ENCODE results near the gene ANAPC1.

DNA sequence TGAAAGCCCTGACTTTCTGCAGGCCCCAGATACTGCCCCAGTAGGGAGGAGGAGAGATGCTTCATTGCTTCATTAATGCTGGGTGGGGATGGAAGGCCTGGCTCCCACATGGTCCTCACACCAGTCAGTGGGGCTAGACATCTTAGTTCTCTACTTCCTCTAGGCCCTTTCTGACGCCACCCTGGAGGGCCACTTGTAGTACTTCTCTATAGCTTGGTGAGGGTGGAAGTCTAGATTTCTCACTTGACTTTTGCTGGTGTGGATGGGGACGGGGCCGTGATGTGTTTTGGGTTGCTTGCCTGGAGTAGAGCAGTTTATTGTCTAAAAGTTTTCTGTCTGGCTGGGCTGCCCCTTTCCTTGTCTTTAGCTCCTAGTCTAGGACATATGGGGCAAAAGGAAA, 33.1 kb upstream of the ANAPC1 start:
- no peak for TF ChIP-seq HDAC2 (IDR thresholded peaks at IDR 0.05)
- TF ChIP-seq, protein P1, sequence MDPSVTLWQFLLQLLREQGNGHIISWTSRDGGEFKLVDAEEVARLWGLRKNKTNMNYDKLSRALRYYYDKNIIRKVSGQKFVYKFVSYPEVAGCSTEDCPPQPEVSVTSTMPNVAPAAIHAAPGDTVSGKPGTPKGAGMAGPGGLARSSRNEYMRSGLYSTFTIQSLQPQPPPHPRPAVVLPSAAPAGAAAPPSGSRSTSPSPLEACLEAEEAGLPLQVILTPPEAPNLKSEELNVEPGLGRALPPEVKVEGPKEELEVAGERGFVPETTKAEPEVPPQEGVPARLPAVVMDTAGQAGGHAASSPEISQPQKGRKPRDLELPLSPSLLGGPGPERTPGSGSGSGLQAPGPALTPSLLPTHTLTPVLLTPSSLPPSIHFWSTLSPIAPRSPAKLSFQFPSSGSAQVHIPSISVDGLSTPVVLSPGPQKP (IDR thresholded peaks at IDR 0.05; ENCODE audit: low read depth, low read length): no peak
- TF ChIP-seq, protein P2, sequence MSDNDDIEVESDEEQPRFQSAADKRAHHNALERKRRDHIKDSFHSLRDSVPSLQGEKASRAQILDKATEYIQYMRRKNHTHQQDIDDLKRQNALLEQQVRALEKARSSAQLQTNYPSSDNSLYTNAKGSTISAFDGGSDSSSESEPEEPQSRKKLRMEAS (IDR thresholded peaks at IDR 0.05): no peak
- TF ChIP-seq, protein P3, sequence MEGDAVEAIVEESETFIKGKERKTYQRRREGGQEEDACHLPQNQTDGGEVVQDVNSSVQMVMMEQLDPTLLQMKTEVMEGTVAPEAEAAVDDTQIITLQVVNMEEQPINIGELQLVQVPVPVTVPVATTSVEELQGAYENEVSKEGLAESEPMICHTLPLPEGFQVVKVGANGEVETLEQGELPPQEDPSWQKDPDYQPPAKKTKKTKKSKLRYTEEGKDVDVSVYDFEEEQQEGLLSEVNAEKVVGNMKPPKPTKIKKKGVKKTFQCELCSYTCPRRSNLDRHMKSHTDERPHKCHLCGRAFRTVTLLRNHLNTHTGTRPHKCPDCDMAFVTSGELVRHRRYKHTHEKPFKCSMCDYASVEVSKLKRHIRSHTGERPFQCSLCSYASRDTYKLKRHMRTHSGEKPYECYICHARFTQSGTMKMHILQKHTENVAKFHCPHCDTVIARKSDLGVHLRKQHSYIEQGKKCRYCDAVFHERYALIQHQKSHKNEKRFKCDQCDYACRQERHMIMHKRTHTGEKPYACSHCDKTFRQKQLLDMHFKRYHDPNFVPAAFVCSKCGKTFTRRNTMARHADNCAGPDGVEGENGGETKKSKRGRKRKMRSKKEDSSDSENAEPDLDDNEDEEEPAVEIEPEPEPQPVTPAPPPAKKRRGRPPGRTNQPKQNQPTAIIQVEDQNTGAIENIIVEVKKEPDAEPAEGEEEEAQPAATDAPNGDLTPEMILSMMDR (IDR thresholded peaks at IDR 0.05): no peak

Measured in A549 (cell line).